HG02870 (cell line): ENCODE results near the gene PCBD1.

ENCODE experiments used
- ATAC-seq: cut with Tn5 transposase; IDR thresholded peaks from one replicate; pipeline ENCODE4 v1.9.1; 2021; ENCODE audit warnings: mild to moderate bottlenecking, moderate library complexity; ENCODE audit not compliant: unreplicated experiment

Gene PCBD1

DNA sequence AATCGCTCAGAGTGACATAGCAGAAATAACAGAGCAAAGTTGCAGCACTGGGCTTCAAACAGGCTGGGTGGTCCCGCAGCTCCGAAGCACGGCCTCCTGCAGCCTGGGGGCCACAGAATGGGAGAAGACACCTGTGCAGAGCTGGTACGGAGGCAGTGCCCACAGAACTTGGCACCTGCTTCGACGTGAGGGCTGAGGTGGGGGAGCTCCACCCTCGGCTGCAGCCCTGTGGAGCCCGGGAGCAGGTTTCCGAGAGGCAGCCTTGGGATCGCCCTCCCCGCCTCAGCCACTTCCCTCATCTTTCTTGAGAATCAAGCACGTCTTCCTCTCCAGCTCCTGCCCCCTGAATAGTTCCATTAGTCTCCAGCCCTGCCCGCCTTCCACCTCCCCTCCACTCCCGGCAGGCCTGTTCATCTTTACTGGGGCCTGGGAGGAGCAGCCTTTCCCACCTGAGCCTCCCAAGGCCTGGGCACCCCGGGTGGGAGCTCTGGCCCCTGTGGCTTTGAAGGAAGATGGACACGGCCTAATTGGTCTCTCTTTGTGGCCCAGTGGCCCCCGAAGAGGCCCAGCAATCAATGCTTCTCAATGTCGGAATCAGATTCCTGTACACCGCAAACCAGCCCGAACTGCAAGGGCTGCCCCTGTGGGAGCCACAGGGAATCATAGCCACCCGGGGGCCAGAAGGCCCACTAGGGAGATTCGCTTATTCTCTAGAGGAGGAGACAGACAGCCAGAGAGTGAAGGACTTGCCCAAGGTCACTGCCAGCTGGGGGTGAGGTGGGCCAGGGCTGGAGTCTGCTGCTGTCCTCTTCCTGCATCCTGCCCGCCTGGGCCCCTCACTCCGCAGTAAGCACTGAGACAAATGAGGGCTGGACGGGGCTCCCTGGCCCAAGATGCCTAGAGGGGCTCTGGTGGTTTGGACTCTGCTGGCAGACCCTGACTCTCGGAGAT is 17.0 kb upstream of the PCBD1 start:
- ATAC-seq: no peak

DNA sequence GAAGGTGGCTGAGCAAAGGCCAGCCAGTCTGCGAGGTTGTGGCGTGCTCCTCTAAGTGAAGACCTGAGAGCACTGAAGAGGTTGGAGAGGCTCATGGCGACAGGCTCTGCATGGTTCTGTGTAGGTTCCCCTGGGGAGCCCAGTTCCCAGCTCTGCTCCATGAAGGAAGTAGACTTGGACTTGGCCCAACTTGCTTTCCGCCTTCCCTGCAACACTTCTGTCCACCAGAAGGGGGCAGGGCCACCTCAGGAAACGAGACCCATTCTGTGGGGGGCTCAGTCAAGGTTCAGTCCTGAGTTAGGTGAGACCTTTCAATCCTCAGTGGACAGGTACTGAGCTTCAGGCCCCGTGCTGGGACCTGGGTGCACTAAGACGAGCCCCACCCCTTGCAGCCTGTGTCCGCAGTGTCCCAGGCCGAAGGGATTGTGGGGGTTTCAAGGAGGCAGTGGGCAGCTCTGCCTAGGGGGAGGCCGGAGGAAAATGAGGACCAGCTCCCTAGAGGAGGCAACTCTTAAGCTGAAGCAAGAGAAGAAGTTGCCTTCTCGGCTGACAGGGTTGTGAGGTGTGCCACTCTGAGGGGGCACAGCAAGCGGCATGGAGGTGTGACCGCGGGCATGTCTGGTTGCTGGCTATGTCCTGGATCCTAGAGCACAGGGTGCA is 15.0 kb upstream of the PCBD1 start:
- no peak for ATAC-seq

DNA sequence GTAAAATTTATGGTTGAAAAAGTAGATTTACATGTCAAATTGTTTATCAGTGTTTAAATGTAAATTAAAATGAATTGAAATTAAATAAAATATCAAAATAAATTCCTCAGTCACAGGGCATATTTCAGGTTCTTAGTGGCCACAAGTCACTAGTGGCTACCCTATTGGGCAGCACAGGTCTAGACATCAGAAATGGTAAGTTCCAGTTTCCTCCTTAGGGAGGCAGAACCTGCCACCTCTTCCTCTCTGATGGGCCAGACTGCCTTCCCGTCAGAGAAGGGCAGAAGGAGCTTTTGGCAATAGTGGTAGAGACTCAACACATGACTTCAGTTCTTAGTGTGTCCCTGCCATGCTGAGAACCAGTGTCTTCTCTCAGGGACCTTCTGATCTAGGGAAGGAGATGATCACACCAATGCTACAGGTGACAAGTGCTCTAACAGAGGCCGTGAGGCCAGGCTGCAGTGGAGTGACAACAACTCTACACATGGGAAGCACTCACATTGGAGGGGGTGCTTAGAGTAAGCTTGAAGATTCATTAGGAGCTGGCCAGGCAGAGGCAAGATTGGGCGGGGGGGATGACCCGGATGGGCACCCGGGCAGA is 14.4 kb upstream of the PCBD1 start:
- ATAC-seq: no peak

DNA sequence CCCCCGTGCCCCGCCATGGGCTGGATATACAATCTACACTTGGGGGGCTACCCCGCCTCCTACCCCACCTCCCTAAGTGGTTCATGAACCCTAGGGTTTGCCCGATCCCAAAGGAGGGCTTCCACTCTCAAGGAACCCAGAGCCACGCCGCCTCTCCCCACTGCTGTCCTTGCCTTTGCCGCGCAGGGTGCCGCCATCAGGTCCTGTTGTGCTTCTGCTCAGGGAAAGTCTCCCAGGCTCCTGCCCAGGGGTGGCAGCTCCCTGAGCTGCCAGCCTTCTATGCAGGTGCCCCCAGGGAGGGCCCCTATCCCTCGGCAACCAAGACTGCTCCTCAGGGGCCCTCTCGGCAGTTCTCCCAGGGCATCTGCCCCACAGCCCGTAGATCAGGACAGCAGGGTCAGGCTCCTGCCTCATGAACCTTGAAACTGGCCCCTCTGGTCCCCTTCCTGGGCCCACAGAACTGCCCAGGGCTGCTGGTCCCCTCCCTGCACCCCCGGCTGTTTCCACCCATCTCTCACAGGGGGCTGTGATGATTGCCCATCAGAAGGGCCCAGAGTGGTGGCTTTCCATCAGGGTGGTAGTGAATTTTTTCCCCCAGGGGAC is 13.0 kb upstream of the PCBD1 start:
- no peak for ATAC-seq

DNA sequence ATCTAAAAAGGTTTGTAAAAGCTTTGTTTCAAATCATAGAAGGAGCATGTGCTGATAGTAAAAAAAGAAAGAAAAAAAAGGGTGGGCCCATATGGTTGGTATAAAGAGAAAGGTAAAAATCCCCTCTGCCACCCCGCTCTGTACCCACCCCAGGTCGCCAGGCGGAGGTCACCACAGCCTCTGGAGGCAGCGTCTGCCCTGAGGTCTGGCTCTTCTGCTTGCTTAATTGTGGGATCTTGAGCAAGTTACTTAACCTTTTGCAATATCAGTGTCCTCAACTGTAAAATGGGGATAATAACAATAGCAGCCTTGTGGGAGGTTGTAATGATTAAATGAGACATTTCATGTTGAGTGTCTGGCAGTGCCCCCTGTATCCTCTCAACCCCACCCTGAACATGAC is 10.7 kb upstream of the PCBD1 start:
- ATAC-seq: no peak

DNA sequence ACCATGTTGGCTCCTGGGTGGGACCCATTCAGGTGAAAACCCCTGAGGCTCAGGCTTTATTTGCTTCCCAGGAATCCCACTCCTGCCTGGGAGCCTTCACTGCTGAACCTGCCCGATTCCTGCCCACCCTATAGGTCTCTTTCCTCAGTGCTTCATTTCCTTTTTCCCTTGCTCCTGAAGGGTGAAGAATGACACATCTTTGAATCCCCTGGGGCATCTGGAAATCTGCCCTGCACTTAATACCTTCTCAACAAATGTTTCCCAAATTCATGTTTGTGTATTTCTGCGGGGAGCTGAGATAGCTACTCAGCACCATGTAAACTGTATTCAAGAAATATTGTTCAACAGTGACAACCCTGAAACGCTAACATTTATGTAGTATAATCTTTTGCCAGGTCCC is 10.3 kb upstream of the PCBD1 start:
- ATAC-seq: no peak

DNA sequence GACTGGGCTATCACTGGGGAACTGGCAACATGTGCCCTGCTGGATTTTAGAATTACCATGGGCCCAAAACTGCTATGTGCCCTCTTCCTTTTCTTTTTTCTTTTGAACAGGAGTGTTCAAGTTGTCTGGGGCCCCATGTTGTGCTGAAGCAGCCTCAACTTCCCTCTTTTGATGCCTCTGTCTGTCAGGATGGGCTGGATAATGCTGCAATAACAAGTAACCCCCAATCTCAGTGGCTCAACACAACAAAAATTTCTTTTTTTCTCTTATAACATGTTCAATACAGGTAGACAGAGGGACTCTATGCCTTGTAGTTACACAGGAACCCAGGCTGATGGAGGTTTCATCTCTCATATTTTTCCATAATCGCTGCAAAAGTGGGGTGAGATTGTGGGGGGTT is 8.2 kb upstream of the PCBD1 start:
- ATAC-seq: no peak

DNA sequence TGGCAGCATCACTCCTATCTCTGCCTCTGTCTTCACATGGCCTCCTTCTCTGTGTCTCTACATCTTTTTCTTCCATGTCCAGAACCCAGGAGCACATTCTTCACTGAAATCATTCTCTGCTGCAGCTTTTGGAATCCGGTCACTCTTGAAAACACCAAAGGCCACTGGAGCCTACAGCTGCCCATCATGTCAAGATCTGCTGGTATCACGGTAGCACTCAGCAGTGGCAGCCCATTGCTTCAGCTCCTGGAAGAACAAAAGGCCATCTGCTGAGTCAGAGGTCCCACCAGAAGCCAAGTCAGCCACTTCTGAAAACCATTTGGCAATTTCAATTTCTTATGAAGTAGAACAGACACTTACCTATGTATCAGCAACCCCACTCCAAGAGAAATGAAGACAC is 6.1 kb upstream of the PCBD1 start:
- ATAC-seq: no peak

DNA sequence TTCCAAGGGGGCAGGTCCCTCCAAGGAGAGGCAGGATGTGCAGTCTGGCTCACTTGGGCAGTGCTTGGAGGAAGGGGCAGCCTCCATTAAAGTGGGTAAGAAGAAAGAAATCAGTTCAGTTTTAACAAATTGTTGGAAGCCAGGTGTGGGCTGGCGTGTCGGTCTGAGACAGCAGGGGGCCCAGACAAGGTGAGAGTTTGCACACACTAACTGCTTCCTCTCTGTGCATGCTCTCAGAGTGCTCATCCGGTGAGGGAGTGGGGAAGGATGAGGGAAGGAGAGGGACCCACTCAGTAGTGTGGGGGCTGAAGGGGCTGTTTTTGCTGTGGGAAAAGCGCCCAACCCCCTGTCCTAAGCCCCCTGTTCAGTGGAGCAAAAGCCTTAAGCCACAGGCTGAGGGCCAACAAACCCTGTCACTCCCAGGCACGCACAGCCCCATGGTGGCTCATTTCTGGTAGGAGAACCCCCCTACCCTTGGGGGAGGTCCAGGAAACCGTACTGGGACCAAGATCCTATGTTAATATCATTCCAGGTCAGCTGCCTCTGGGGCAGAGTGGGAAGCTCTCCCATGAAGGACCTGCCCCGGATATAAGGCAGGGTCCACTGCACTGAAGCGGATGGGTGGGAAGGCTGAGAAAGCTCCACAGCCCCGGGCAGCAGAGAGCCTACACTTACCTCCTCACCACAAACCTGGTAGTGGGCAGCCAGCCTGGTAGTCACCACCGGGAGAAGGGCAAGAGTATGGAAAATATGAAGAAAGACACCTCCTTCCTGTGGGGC is 5.1 kb upstream of the PCBD1 start:
- no peak for ATAC-seq

DNA sequence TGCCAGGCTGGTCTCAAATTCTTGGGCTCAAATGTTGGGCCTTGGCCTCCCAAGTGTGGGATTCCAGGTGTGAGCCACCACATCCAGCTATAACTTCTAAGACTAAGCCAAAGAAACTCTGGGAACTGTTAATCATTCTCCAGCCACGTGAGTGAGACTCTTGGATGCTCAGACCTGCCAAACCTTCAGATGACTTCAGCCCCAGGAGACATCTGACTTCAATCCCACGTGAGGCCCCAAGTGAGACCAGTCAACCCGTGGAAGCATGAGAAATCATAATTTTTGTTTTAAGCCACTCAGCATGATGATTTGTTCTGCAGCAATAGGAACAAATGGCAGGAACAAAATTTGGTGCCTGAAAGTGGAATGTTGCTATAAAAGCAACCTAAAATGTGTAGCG is 4.3 kb upstream of the PCBD1 start:
- ATAC-seq: no peak

DNA sequence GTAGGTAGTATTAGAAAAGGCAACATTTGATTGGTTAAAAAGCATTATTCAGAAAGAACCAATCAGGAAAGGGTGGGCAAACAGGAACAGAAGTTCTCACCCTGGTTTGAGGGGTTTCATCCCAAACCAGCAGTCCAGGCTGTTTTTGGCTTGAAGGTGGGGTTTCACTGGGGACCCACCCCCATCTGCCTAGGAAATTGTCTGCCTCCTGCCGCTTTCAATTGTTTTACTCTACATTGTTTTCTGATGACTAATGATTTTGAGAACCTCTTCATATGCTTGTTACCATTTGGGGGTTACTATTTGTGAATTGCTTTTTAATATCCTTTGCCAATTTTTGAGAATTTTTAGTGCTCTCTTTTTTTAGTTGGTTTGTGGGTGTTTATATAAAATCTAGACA is 3.3 kb upstream of the PCBD1 start:
- no peak for ATAC-seq

DNA sequence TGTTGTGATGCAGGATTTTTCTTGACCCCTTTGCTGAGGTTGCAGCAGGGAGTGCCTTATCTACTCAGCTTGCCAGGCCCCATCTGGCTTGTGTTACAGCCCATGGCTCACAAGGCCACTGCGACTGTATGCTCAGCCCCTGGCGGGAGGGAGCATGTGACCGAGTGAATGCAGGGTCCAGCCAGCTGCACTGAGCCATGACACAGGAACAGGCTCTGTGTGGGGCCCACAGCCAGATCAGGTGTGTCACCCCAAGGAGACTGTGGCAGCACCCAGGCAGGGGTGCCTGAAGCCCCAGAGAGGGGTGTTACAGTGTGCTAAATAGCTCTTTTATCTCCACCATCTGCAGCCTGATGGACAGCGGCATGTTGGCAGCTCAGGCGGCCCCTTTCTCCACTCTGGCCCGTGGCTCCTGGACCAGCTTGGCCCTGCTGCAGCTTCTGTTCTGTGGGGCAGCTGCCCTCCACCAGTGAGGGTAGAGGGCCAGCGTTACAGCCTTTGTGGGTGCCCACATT is 2.6 kb upstream of the PCBD1 start:
- ATAC-seq: no peak

DNA sequence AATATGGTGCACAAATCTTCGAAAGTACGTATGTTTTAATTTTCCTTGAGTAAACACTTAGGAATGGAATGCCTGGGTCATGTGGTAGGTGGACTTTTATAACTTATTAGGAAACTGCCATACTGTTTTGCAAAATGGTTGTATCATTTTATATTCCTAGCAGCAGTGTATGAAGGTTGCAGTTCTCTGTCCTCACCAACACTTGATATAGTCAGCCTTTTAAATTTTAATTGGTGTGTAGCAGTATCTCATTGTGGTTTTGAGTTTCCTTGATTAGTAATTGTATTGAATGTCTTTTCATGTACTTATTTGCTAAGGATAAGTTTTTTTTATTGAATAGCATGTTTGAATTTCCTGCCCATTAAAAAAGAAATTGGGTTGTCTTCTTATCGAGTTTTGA is 926 bp upstream of the PCBD1 start:
- ATAC-seq: no peak

DNA sequence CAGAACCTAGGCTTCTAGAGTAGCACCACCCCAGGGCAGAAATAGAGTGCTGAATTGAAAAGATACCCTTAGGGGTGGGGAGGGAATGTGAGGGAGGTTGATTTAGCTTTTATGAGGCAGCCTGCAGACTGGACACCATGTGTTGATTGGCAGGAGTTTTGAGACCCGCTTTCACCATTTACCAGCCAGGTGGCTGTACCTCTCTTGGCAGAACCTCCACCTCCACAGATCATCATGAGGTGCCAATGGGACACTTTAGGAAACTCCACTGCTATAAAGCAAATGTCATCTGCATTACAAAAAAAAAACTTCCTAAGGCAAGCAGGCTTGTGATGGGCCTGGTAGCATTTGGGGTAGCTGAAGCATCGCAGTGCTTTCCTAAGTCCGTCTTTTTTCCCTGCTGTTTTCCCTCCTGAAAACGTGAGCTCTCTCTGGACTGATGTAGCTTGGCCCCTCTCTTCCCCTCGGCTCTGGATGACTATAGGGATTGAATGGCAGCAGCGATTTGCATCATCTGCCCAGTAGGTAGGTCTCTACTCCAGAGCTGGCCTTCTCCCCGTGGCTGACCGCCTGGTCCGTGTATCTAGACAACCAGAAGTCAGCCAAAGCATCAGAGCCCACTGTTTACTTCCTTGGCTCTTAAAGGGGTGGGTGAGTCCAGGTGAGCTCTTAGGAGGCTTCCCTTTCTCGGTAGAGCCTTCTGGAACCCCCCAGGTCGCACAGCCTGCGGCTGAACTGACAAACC is 1.3 kb downstream of the PCBD1 start:
- ATAC-seq: no peak

DNA sequence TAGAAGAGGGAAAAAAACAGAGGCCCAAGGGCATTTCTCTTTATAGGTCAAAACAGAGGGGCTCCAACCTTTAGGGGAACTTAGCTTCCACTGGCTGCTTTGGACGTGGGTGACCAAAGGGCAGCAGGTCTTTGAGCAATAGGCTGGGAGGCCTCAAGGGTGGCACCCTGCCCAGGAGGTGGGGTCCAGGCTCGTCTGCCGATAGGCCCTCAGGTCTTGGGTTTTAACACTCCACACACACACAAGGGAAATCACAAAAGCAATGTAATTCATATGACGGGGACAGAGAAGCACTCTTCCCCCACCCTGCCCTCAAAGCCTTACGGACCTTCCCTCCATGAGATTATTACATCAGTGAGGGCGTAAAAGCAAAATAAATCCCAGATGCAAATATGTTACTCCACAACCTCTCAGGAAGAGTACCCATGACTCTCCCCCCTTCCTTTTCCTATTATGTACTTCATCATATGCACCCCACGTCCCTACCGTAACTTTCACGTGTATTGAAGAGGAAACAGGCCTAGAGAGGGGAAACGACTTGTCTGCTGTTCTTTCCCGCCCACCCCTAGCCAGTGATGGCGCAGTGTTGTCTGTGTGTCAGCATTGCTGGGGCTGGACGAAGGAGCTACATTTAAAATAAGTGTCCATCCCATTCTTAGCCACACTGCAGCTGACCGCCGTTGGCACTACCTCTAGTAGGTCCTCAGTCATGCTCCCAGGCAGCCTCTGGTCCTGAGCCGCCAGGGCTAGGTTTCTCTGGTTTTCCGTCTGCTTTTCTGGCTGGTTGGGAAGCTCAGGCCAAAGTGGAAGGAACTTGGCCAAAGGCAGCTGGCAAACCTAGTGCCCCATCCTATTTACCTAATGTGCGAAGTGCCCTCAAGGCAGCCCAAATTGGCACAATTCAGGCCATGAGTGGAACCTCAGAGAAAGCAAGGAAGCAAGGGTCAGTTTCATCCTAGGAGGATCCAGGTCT is 2.1 kb downstream of the PCBD1 start:
- ATAC-seq: no peak

DNA sequence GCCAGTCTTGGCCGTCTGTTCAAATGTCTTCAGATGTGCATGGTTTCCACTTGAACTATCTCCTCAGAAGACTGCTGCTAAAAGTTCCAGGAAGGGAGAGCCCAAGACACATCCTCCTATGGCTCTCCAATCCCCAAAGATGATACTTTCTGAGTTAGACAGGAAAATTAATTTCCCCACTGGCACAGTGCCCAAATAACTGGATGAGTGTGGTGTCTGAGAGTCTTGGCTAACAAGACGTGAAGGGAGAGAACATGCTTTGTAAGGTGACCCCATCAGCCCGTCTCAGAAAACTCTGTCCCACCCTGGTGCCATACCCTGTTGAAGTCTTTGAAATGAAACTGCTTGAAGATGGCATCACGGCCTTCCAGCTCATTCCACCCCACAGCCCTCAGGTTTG is 2.9 kb downstream of the PCBD1 start:
- ATAC-seq: no peak

DNA sequence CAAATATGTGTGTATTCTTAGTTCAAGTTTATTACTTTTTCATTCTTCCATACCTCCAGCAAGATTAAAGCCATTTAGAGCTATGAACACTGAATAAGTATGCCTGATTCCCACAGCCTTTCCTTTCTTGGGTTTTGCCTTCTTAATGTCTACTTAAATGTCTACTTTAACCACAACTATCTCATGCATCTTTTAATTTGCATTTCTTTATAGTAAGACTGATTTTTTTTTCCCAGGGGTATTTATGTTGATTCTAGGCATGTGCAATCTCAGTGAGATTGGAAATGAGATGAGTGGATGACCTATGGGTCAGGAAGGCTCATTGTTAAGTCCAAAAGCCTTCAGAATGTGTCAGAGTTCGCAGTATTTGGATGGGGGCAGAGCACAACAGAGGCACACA is 3.6 kb downstream of the PCBD1 start:
- no peak for ATAC-seq

DNA sequence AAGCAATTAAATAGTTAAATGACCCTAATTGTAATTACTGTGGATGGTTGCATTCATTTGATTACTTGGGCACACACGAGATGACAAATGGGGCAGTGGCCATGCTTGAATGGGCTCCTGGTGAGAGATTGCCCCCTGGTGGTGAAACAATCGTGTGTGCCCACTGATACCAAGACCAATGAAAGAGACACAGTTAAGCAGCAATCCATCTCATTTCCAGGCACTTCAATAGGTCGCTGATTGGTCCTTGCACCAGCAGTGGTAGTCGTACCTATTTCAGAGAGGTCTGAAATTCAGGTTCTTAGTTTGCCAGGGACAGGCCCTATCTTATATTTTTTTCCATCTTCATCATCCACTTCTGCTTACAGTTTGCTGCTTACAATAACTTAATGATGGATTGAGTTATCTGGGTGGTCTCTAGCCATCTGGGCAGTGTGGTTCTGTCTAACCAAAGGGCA is 8.3 kb downstream of the PCBD1 start:
- peak; percentile 59 for ATAC-seq

DNA sequence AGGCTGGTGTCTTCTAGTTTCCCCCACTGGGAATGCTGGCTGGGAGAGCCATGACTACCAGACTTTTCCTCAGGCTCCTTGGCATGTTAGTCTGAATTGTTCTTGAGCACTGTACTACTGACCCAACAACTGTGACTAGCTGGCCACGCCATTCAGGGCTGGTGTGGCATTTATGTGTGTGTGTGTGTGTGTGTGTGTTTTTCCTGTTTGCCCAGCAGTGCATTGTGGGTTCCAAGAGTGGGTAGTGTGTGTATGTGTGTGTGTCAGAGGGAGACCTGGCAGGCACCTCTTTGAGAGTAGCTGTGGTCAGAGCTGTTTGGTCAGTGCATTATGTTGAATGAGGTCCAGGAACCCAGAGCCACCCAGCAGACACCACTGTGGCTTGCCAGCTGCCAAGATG is 9.2 kb downstream of the PCBD1 start:
- ATAC-seq: no peak
